Endodermal cell (in vitro differentiated cells): ENCODE results near the gene CAMTA1. TPM values are rescaled to one million over a fixed set of nuclear protein-coding genes. Genes with fewer than 3 reads are reported as not detected.

Experiments
- DNase-seq: peaks from one replicate; pipeline ENCODE4 v3.0.0-alpha.2; 2017
- H3K27ac ChIP-seq: 2 replicates; pipeline ENCODE4 v1.5.1; 2013; ENCODE audit warnings: mild to moderate bottlenecking, low read depth, low read length, moderate library complexity
- H3K27me3 ChIP-seq: 2 replicates; pipeline ENCODE4 v1.6.1; 2013; ENCODE audit warnings: mild to moderate bottlenecking, low read length, moderate library complexity; ENCODE audit not compliant: insufficient read depth, control insufficient read depth, poor library complexity, severe bottlenecking
- H3K36me3 ChIP-seq: 2 replicates; pipeline ENCODE4 v1.7.0; 2013; ENCODE audit warnings: mild to moderate bottlenecking, low read length, moderate library complexity; ENCODE audit not compliant: control insufficient read depth, insufficient read depth
- H3K4me1 ChIP-seq: one replicate; pipeline ENCODE4 v1.7.0; 2013; ENCODE audit warnings: low read length; ENCODE audit not compliant: control insufficient read depth, insufficient read depth
- H3K4me3 ChIP-seq: 2 replicates; pipeline ENCODE4 v1.5.1; 2013; ENCODE audit warnings: mild to moderate bottlenecking, low read length, moderate library complexity
- H3K9ac ChIP-seq: 2 replicates; pipeline ENCODE4 v1.6.1; 2013; ENCODE audit warnings: mild to moderate bottlenecking, low read length, moderate library complexity; ENCODE audit not compliant: poor library complexity, severe bottlenecking; ENCODE audit errors: extremely low read depth
- H3K9me3 ChIP-seq: 2 replicates; pipeline ENCODE4 v1.6.1; 2013; ENCODE audit warnings: mild to moderate bottlenecking, low read length, moderate library complexity; ENCODE audit not compliant: control insufficient read depth
- H3K27ac Mint-ChIP-seq: 2 replicates; pipeline ENCODE4 v1.8.0; 2020; ENCODE audit warnings: mixed read lengths
- H3K27me3 Mint-ChIP-seq: 2 replicates; pipeline ENCODE4 v1.8.0; 2021; ENCODE audit warnings: mild to moderate bottlenecking, mixed read lengths; ENCODE audit not compliant: insufficient read depth
- H3K36me3 Mint-ChIP-seq: 2 replicates; pipeline ENCODE4 v1.8.0; 2020; ENCODE audit warnings: low read depth, mixed read lengths
- H3K4me1 Mint-ChIP-seq: 2 replicates; pipeline ENCODE4 v1.8.0; 2020; ENCODE audit warnings: mixed read lengths
- H3K4me3 Mint-ChIP-seq: 2 replicates; pipeline ENCODE4 v1.8.0; 2020; ENCODE audit warnings: mild to moderate bottlenecking, moderate library complexity, mixed read lengths
- H3K9me3 Mint-ChIP-seq: 2 replicates; pipeline ENCODE4 v1.8.0; 2020; ENCODE audit warnings: mild to moderate bottlenecking, mixed read lengths
- WGBS, 2 experiments: methylation state at CpG; one replicate each; pipeline versions ENCODE4 v1.1.5 to v1.1.7; 2013; ENCODE audit warnings: missing lambda C conversion rate in 2 of 2, mixed read lengths in 1 of 2; ENCODE audit not compliant: insufficient coverage in 1 of 2, insufficient read length in 1 of 2; 5-methylcytosine and 5-hydroxymethylcytosine counted together
- total RNA-seq, 2 donors: library from RNA; stranded (reverse); fragmentation: NEBNext Ultra II Directional in 1 of 2; extraction: Animal tissue kit (Norgen Biotek cat#: 25700) in 1 of 2; gene quantifications; 2 replicates in 1 of 2; 3 replicates in 1 of 2; pipeline ENCODE4 v1.2.1, GENCODE V29; 2021
- TF ChIP-seq, protein P1 (sequence below): fragments of 200-600 bp; sonication (generic); conservative IDR thresholded peaks from 2 replicates; pipeline ENCODE4 v1.5.0; 2021; ENCODE audit warnings: antibody characterized with exemption, mild to moderate bottlenecking

CAMTA1 gene
- total RNA-seq, 2 donors from 2014 or later: 123 to 137 TPM

- Histone ChIP-seq H3K27ac (no peak overlapping the region), H3K27me3 (no peaks in the 10 kb centered on the region), H3K9me3 (peaks cover 8% of the 10 kb centered on the region), H3K4me3 (no peak overlapping the region), H3K9ac (no peak overlapping the region), H3K36me3 (no peaks in the 10 kb centered on the region), H3K4me1 (no peaks in the 10 kb centered on the region)
- H3K4me1 Mint-ChIP-seq: no peaks in the 10 kb centered on the region
- no peak overlapping the region for H3K4me3 Mint-ChIP-seq
- H3K9me3 Mint-ChIP-seq: peaks cover 17% of the 10 kb centered on the region
- no peaks in the 10 kb centered on the region for H3K36me3 Mint-ChIP-seq
- TF ChIP-seq, protein P1, sequence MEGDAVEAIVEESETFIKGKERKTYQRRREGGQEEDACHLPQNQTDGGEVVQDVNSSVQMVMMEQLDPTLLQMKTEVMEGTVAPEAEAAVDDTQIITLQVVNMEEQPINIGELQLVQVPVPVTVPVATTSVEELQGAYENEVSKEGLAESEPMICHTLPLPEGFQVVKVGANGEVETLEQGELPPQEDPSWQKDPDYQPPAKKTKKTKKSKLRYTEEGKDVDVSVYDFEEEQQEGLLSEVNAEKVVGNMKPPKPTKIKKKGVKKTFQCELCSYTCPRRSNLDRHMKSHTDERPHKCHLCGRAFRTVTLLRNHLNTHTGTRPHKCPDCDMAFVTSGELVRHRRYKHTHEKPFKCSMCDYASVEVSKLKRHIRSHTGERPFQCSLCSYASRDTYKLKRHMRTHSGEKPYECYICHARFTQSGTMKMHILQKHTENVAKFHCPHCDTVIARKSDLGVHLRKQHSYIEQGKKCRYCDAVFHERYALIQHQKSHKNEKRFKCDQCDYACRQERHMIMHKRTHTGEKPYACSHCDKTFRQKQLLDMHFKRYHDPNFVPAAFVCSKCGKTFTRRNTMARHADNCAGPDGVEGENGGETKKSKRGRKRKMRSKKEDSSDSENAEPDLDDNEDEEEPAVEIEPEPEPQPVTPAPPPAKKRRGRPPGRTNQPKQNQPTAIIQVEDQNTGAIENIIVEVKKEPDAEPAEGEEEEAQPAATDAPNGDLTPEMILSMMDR: no peak
- DNase-seq: no peak
- H3K27ac Mint-ChIP-seq: no peak overlapping the region
- peaks cover 2% of the 10 kb centered on the region for H3K27me3 Mint-ChIP-seq
- WGBS, 2 experiments: 92 to 94% methylated on average over 6 to 7 of the region's 7 CpGs
Measured at GRCh38 chr1:6777813-6778212, 7.4 kb upstream of the CAMTA1 start.

DNA sequence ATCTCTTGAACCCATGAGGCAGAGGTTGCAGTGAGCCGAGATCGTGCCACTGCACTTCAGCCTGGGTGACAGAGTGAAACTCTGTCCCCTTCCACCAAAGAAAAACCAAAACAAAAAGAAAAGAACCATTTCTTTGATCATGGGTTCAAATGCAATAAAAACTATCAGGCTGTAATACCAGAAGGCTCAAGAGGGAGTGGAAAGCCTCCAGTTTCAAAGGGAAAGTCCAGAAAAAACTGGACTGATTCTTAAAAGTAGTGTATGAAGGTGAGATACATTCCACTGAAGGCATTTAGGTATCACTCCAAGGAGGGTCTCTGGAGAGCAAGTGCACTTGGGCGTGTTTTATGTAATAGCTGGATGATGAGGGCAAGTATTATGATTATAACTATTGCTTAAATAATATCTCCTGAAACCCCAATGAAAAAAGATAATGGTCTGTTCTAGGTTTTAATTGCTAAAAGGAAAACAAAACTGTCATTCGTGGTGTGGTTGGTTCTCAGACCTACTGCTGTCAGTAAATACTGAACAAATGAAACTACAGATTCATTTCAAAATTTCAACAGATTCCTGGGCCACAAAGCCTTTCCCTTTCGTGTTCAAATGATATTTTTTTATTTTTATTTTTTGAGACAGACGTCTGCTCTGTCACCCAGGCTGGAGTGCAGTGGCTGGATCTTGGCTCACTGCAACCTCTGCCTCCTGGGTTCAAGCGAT lies 6.0 kb upstream of the CAMTA1 start:
- Histone ChIP-seq H3K27ac (no peak overlapping the region), H3K9ac (no peak overlapping the region), H3K9me3 (peaks cover 8% of the 10 kb centered on the region), H3K36me3 (no peaks in the 10 kb centered on the region), H3K27me3 (no peaks in the 10 kb centered on the region), H3K4me3 (no peak overlapping the region), H3K4me1 (peaks cover 2% of the 10 kb centered on the region)
- TF ChIP-seq, protein P1: no peak
- Mint-ChIP-seq H3K4me1 (peaks cover 6% of the 10 kb centered on the region), H3K4me3 (no peak overlapping the region), H3K9me3 (peaks cover 17% of the 10 kb centered on the region), H3K27me3 (peaks cover 2% of the 10 kb centered on the region), H3K36me3 (no peaks in the 10 kb centered on the region), H3K27ac (no peak overlapping the region)
- DNase-seq: no peak
- 89 to 95% methylated on average over 5 to 6 of the region's 7 CpGs for WGBS, 2 experiments

DNA sequence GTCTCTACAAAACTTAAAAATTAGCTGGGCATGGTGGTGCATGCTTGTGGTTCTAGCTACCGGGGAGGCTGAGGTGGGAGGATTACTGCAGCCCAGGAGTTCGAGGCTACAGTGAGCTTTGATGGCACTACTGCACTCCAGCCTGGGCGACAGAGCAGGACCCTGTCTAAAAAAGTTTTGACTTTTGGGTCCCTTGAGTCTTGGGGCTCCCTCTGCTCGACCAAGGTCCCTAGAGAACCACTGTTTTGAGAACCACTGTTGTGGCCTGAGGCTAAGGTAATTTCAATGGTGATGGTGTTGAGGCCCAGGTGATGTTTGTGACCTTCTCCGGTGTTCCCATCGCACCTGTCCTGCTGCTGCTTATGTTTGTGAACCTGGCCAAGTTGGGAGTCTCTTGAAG lies 3.1 kb upstream of the CAMTA1 start:
- no peak overlapping the region for H3K4me3 ChIP-seq
- peaks cover 16% of the 10 kb centered on the region for H3K4me1 Mint-ChIP-seq
- no peaks in the 10 kb centered on the region for H3K36me3 ChIP-seq
- no peak overlapping the region for H3K27ac Mint-ChIP-seq
- no peaks in the 10 kb centered on the region for H3K27me3 Mint-ChIP-seq
- no peak for DNase-seq
- H3K36me3 Mint-ChIP-seq: no peaks in the 10 kb centered on the region
- no peak overlapping the region for H3K4me3 Mint-ChIP-seq
- peaks cover 8% of the 10 kb centered on the region for H3K4me1 ChIP-seq
- no peaks in the 10 kb centered on the region for H3K9me3 ChIP-seq
- no peaks in the 10 kb centered on the region for H3K9me3 Mint-ChIP-seq
- H3K27ac ChIP-seq: no peak overlapping the region
- TF ChIP-seq, protein P1: no peak
- H3K9ac ChIP-seq: no peak overlapping the region
- 96 to 100% methylated on average over 3 to 6 of the region's 6 CpGs for WGBS, 2 experiments
- H3K27me3 ChIP-seq: no peaks in the 10 kb centered on the region
